ENCODE measurements around the gene NABP2.
"Not testable (repeated sequence)": the region's sequence is repeated elsewhere in the genome, so short reads cannot be mapped to it uniquely, and the experiment has no call there.

NABP2 gene

GRCh38 chr12:56267443-56268071 lies 43.4 kb downstream of the NABP2 start:
- FAIRE-seq (no peak), DNase-seq (ENCODE audit: insufficient read length, low spot score) (no peak)

DNA sequence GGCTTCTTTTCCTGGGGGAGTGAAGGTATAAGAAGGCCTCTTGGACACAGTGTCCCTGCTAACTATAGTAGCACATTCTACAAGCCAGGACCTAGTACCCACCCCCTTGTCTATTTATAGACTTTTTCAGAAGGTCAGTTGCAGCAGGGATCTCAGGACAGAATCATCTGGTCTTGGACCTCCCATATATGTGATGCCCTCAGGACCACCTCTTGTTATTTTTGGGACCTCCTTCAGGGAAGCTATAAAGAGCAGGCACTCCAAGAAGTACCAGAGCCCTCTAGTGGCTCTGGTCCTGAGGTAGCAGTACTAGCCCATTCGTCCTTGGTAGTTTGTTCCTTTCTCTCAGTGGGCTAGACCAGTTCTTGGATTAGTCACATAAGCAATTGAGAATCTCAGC lies 46.9 kb downstream of the NABP2 start:
- DNase-seq (ENCODE audit: insufficient read length, low spot score) (peak; percentile 28), FAIRE-seq (no peak)

DNA sequence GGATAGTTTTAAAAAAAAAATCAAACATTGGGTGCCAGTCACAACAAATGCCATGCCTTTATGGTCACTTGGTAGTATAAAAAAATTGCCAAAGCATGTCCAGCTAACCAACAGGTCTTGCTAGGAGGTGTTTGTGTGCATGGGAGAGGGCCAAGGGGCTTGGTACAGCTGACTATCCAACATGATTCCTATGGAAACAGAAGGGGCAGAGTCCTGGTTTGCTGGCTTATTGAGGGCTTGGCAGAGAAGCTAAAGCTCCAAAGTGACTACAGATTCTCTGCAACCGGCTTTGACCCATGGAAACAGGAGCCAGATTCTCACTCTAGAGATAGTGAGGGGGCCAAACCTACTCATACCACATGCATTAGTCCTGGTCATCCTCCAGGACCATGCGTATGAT lies 48.3 kb downstream of the NABP2 start:
- not testable (repeated sequence) for FAIRE-seq; DNase-seq (ENCODE audit: insufficient read length, low spot score)

- no peak for DNase-seq (ENCODE audit: insufficient read length, low spot score)
- no peak for FAIRE-seq
Observed at GRCh38 chr12:56274299-56274698, 50.2 kb downstream of the NABP2 start.

- DNase-seq (ENCODE audit: insufficient read length, low spot score) (no peak), FAIRE-seq (no peak)
Observed at GRCh38 chr12:56278905-56279304, 54.8 kb downstream of the NABP2 start.

Measured in HTR-8/SVneo (cell line).